Skeletal muscle satellite cell (primary cell): ENCODE measurements around the gene FAM135A.
"Not testable (repeated sequence)": the region's sequence is repeated elsewhere in the genome, so short reads cannot be mapped to it uniquely, and the experiment has no call there.

Experiments used
- H3K27me3 ChIP-seq: 2 replicates; pipeline ENCODE4 v1.7.0; 2013; ENCODE audit warnings: low read length; ENCODE audit not compliant: control insufficient read depth, insufficient read depth
- H3K36me3 ChIP-seq: 2 replicates; pipeline ENCODE4 v1.7.0; 2013; ENCODE audit warnings: mild to moderate bottlenecking, control low read depth, low read length; ENCODE audit not compliant: insufficient read depth
- H3K4me1 ChIP-seq: 2 replicates; pipeline ENCODE4 v1.7.0; 2013; ENCODE audit warnings: low read length; ENCODE audit not compliant: control insufficient read depth, insufficient read depth
- H3K4me2 ChIP-seq: 2 replicates; pipeline ENCODE4 v1.7.0; 2013; ENCODE audit warnings: mild to moderate bottlenecking, low read length
- H3K4me3 ChIP-seq: 2 replicates; pipeline ENCODE4 v1.7.0; 2013; ENCODE audit warnings: low read length
- H3K9ac ChIP-seq: 2 replicates; pipeline ENCODE4 v1.7.0; 2013; ENCODE audit warnings: mild to moderate bottlenecking, low read depth, low read length, moderate library complexity
- H3K9me3 ChIP-seq: replicated peaks from 2 replicates; pipeline ENCODE4 v1.7.0; 2013; ENCODE audit warnings: mild to moderate bottlenecking, control low read depth, low read length

FAM135A gene

GRCh38 chr6:70552974-70553373 lies 139.7 kb downstream of the FAM135A start:
- H3K4me1 ChIP-seq: peaks cover 9% of the 10 kb centered on the region
- H3K9ac ChIP-seq: no peak overlapping the region
- no peak overlapping the region for H3K4me3 ChIP-seq
- H3K36me3 ChIP-seq: no peaks in the 10 kb centered on the region
- no peaks in the 10 kb centered on the region for H3K27me3 ChIP-seq
- no peak overlapping the region for H3K4me2 ChIP-seq
- H3K9me3 ChIP-seq: no peaks in the 10 kb centered on the region

- Histone ChIP-seq H3K9me3 (no peaks in the 10 kb centered on the region), H3K4me3 (no peak overlapping the region), H3K4me1 (no peaks in the 10 kb centered on the region), H3K36me3 (no peaks in the 10 kb centered on the region), H3K9ac (no peak overlapping the region), H3K27me3 (no peaks in the 10 kb centered on the region), H3K4me2 (no peak overlapping the region)
Observed at GRCh38 chr6:70557998-70558397, 144.7 kb downstream of the FAM135A start.

- not testable (repeated sequence) for H3K4me3 ChIP-seq, H3K36me3 ChIP-seq
Observed at GRCh38 chr6:70562401-70562800, 149.1 kb downstream of the FAM135A start.

GRCh38 chr6:70563530-70563929 lies 150.2 kb downstream of the FAM135A start:
- Histone ChIP-seq H3K4me3 (no peak overlapping the region), H3K4me2 (no peak overlapping the region), H3K36me3 (no peaks in the 10 kb centered on the region), H3K4me1 (peaks cover 4% of the 10 kb centered on the region), H3K9me3 (no peaks in the 10 kb centered on the region), H3K27me3 (no peaks in the 10 kb centered on the region), H3K9ac (no peak overlapping the region)

More at GRCh38 chr6:70562401-70562800, 149.1 kb downstream of the FAM135A start:
- not testable (repeated sequence) for H3K4me2 ChIP-seq, H3K27me3 ChIP-seq, H3K4me1 ChIP-seq, H3K9ac ChIP-seq, H3K9me3 ChIP-seq

- H3K36me3 ChIP-seq: no peaks in the 10 kb centered on the region
- peak within 1 kb of the TSS; percentile 91 for H3K9ac ChIP-seq
- peak within 1 kb of the TSS; percentile 78 for H3K4me3 ChIP-seq
- no peaks in the 10 kb centered on the region for H3K27me3 ChIP-seq
- peaks cover 4% of the 10 kb centered on the region for H3K4me1 ChIP-seq
- no peaks in the 10 kb centered on the region for H3K9me3 ChIP-seq
- peak within 1 kb of the TSS; percentile 80 for H3K4me2 ChIP-seq
Observed at GRCh38 chr6:70566751-70567382, 153.6 kb downstream of the FAM135A start, which contains the start of gene SDHAF4. Gene SDHAF4, plus strand, starts transcription at chr6:70566930. Its CDS starts 11 bp downstream, at chr6:70566941.

- no peak overlapping the region for H3K9ac ChIP-seq
- H3K36me3 ChIP-seq: no peaks in the 10 kb centered on the region
- H3K4me1 ChIP-seq: no peaks in the 10 kb centered on the region
- no peak overlapping the region for H3K4me3 ChIP-seq
- H3K4me2 ChIP-seq: no peak overlapping the region
- no peaks in the 10 kb centered on the region for H3K27me3 ChIP-seq
- H3K9me3 ChIP-seq: no peaks in the 10 kb centered on the region
Observed at GRCh38 chr6:70574643-70575042, 161.3 kb downstream of the FAM135A start.

- Histone ChIP-seq H3K27me3 (no peaks in the 10 kb centered on the region), H3K9me3 (no peaks in the 10 kb centered on the region), H3K4me1 (no peaks in the 10 kb centered on the region), H3K4me3 (no peak overlapping the region), H3K9ac (no peak overlapping the region), H3K4me2 (no peak overlapping the region), H3K36me3 (peaks cover 5% of the 10 kb centered on the region)
Observed at GRCh38 chr6:70575899-70576495, 162.7 kb downstream of the FAM135A start.

GRCh38 chr6:70586114-70586513 lies 172.8 kb downstream of the FAM135A start:
- H3K9me3 ChIP-seq: no peaks in the 10 kb centered on the region
- H3K27me3 ChIP-seq: no peaks in the 10 kb centered on the region
- no peak overlapping the region for H3K4me3 ChIP-seq
- no peak overlapping the region for H3K4me2 ChIP-seq
- H3K36me3 ChIP-seq: peaks cover 3% of the 10 kb centered on the region
- H3K4me1 ChIP-seq: no peaks in the 10 kb centered on the region
- H3K9ac ChIP-seq: no peak overlapping the region

- Histone ChIP-seq H3K9ac (no peak overlapping the region), H3K4me3 (no peak overlapping the region), H3K4me1 (no peaks in the 10 kb centered on the region), H3K9me3 (no peaks in the 10 kb centered on the region), H3K36me3 (no peaks in the 10 kb centered on the region), H3K4me2 (no peak overlapping the region), H3K27me3 (no peaks in the 10 kb centered on the region)
Observed at GRCh38 chr6:70590400-70590799, 177.1 kb downstream of the FAM135A start.

- H3K4me3 ChIP-seq: no peak overlapping the region
- no peak overlapping the region for H3K9ac ChIP-seq
- H3K36me3 ChIP-seq: no peaks in the 10 kb centered on the region
- no peaks in the 10 kb centered on the region for H3K27me3 ChIP-seq
- H3K4me2 ChIP-seq: no peak overlapping the region
- no peaks in the 10 kb centered on the region for H3K9me3 ChIP-seq
- no peaks in the 10 kb centered on the region for H3K4me1 ChIP-seq
Observed at GRCh38 chr6:70592391-70593117, 179.2 kb downstream of the FAM135A start.

GRCh38 chr6:70593118-70593486 lies 179.8 kb downstream of the FAM135A start:
- H3K9ac ChIP-seq: no peak overlapping the region
- no peaks in the 10 kb centered on the region for H3K4me1 ChIP-seq
- H3K4me2 ChIP-seq: no peak overlapping the region
- no peaks in the 10 kb centered on the region for H3K27me3 ChIP-seq
- H3K36me3 ChIP-seq: no peaks in the 10 kb centered on the region
- no peak overlapping the region for H3K4me3 ChIP-seq
- H3K9me3 ChIP-seq: no peaks in the 10 kb centered on the region
